Neuronal stem cell (in vitro differentiated cells): ENCODE data around the gene CAMK2A.
A peak's percentile ranks its signal among the peaks of the same experiment; 100 is the strongest.

ENCODE experiments used
- DNase-seq: peaks from one replicate; pipeline ENCODE4 v3.0.0-alpha.2; 2013; ENCODE audit warnings: low spot score
- H2AFZ ChIP-seq: one replicate; pipeline ENCODE4 v1.6.1; 2013; ENCODE audit warnings: mild to moderate bottlenecking, low read length, inconsistent platforms
- H2AK5ac ChIP-seq: 2 replicates; pipeline ENCODE4 v1.6.1; 2013; ENCODE audit warnings: low read depth, mild to moderate bottlenecking, inconsistent platforms, low read length, moderate library complexity, mixed read lengths
- H2BK120ac ChIP-seq: 2 replicates; pipeline ENCODE4 v1.6.1; 2013; ENCODE audit warnings: low read depth, mild to moderate bottlenecking, inconsistent platforms, low read length, moderate library complexity, mixed read lengths
- H2BK12ac ChIP-seq: one replicate; pipeline ENCODE4 v1.6.1; 2013; ENCODE audit warnings: low read length, inconsistent platforms
- H2BK15ac ChIP-seq: 2 replicates; pipeline ENCODE4 v1.6.1; 2013; ENCODE audit warnings: mild to moderate bottlenecking, low read length, inconsistent platforms, mixed read lengths
- H2BK5ac ChIP-seq: one replicate; pipeline ENCODE4 v1.6.1; 2013; ENCODE audit warnings: inconsistent platforms, mild to moderate bottlenecking, low read length, moderate library complexity
- H3K14ac ChIP-seq: one replicate; pipeline ENCODE4 v1.6.1; 2013; ENCODE audit warnings: low read length, inconsistent platforms
- H3K18ac ChIP-seq: 2 replicates; pipeline ENCODE4 v1.6.1; 2013; ENCODE audit warnings: low read length, inconsistent platforms
- H3K23ac ChIP-seq: 2 replicates; pipeline ENCODE4 v1.6.1; 2013; ENCODE audit warnings: low read depth, mild to moderate bottlenecking, mixed read lengths, low read length, inconsistent platforms; ENCODE audit not compliant: poor library complexity
- H3K27ac ChIP-seq: replicated peaks from 3 replicates; pipeline ENCODE4 v1.5.1; 2013; ENCODE audit warnings: low read length, inconsistent platforms
- H3K27me3 ChIP-seq, 3 experiments: 2 replicates each; pipeline ENCODE4 v1.6.1; 2013; ENCODE audit warnings: low read length in 3 of 3, mild to moderate bottlenecking in 2 of 3, inconsistent platforms in 1 of 3, low read depth in 1 of 3, mixed read lengths in 1 of 3, moderate library complexity in 1 of 3; ENCODE audit not compliant: control insufficient read depth in 3 of 3, insufficient read depth in 3 of 3
- H3K36me3 ChIP-seq, 2 donors: replicated peaks in 1 of 2; 2 replicates each; pipeline ENCODE4 v1.6.1; 2013; ENCODE audit warnings: low read length in 2 of 2; ENCODE audit not compliant: control insufficient read depth in 2 of 2, insufficient read depth in 2 of 2
- H3K4ac ChIP-seq: 2 replicates; pipeline ENCODE4 v1.6.1; 2013; ENCODE audit warnings: inconsistent platforms, mild to moderate bottlenecking, low read length, moderate library complexity
- H3K4me1 ChIP-seq, 2 donors: 1 replicate in 1 of 2; 2 replicates in 1 of 2; pipeline ENCODE4 v1.6.1; 2013; ENCODE audit warnings: low read length in 2 of 2, low read depth in 1 of 2; ENCODE audit not compliant: control insufficient read depth in 2 of 2, insufficient read depth in 1 of 2
- H3K4me2 ChIP-seq: one replicate; pipeline ENCODE4 v1.6.1; 2013; ENCODE audit warnings: mild to moderate bottlenecking, low read length, inconsistent platforms; ENCODE audit not compliant: insufficient read depth, poor library complexity, severe bottlenecking
- H3K4me3 ChIP-seq, 2 donors: 2 replicates each; pipeline ENCODE4 v1.5.1; 2013; ENCODE audit warnings: low read length in 2 of 2, mild to moderate bottlenecking in 2 of 2, inconsistent platforms in 1 of 2, moderate library complexity in 1 of 2
- H3K79me1 ChIP-seq: one replicate; pipeline ENCODE4 v1.6.1; 2013; ENCODE audit warnings: low read depth, mild to moderate bottlenecking, inconsistent platforms, low read length, moderate library complexity
- H3K9ac ChIP-seq: one replicate; pipeline ENCODE4 v1.6.1; 2013; ENCODE audit warnings: mild to moderate bottlenecking, low read depth, low read length, inconsistent platforms; ENCODE audit not compliant: poor library complexity
- H3K9me3 ChIP-seq, 2 donors: replicated peaks in 1 of 2; 2 replicates each; pipeline versions ENCODE3 to v1.6.1; 2013; ENCODE audit warnings: low read length in 2 of 2, mild to moderate bottlenecking in 2 of 2, inconsistent platforms in 1 of 2, low read depth in 1 of 2, mixed read lengths in 1 of 2, moderate library complexity in 1 of 2; ENCODE audit not compliant: control insufficient read depth in 2 of 2, insufficient read depth in 1 of 2
- H4K8ac ChIP-seq: one replicate; pipeline ENCODE4 v1.6.1; 2013; ENCODE audit warnings: low read depth, mild to moderate bottlenecking, inconsistent platforms, low read length, moderate library complexity
- H4K91ac ChIP-seq: one replicate; pipeline ENCODE4 v1.6.1; 2013; ENCODE audit warnings: low read length, low read depth, mild to moderate bottlenecking, inconsistent platforms; ENCODE audit not compliant: poor library complexity
- WGBS, 2 donors: extraction: QIAGEN DNeasy Blood & Tissue Kit; methylation state at CpG; one replicate each; pipeline ENCODE4 v1.1.7; 2013; ENCODE audit warnings: missing lambda C conversion rate in 2 of 2, mixed read lengths in 1 of 2; ENCODE audit not compliant: insufficient read length in 2 of 2, insufficient replicate concordance in 1 of 2; ENCODE audit errors: extremely low coverage in 2 of 2; 5-methylcytosine and 5-hydroxymethylcytosine counted together

The CAMK2A gene

DNA sequence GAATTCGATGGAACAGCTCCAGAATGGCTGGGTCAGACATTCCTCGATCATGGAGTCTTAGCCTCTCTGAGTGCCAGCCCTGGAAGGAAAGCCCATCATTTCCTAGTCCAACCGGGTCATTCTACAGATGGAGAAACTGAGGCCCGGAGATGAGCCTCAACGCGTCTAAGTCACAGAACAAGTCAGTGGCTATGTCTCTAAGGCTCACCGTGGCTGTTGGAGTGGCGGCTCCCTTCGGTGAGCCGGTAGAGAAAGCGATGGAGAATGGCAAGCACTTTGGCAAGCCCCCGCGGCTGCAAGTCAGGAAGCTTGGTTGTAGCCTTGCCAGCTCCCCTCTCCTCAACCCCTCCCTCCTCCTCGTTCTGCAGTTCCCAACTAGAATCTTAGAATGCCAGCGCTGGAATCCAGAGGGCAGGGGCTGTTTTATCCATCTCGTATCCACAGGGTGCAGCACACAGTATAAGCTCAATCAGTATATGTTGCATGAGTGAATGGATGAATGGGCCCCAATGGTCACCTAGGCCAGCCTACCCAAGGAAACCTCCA is 13.6 kb upstream of the CAMK2A start:
- Histone ChIP-seq H2BK15ac (no peak overlapping the region), H3K9ac (no peak overlapping the region), H3K4me1 (peaks cover 21 to 36% of the 10 kb centered on the region in 2 donors), H3K27ac (peak overlapping the region; percentile 14), H3K27me3 (no peaks in the 10 kb centered on the region), H4K8ac (no peak overlapping the region), H3K4me2 (peak overlapping the region; percentile 85), H3K36me3 (no peaks in the 10 kb centered on the region), H3K23ac (no peak overlapping the region), H3K79me1 (no peaks in the 10 kb centered on the region), H3K4me3 (peak overlapping the region in 1 of 2 donors; percentile 15), H3K14ac (no peak overlapping the region), H3K18ac (peak overlapping the region; percentile 38), H2BK5ac (no peak overlapping the region), H3K9me3 (no peaks in the 10 kb centered on the region), H2BK120ac (no peak overlapping the region), H3K4ac (no peak overlapping the region), H4K91ac (no peak overlapping the region), H2AFZ (peak overlapping the region; percentile 46), H2BK12ac (no peak overlapping the region), H2AK5ac (no peak overlapping the region)
- no peak for DNase-seq
- no CpG with 5 or more reads among the region's 16 CpGs for WGBS, 2 donors

DNA sequence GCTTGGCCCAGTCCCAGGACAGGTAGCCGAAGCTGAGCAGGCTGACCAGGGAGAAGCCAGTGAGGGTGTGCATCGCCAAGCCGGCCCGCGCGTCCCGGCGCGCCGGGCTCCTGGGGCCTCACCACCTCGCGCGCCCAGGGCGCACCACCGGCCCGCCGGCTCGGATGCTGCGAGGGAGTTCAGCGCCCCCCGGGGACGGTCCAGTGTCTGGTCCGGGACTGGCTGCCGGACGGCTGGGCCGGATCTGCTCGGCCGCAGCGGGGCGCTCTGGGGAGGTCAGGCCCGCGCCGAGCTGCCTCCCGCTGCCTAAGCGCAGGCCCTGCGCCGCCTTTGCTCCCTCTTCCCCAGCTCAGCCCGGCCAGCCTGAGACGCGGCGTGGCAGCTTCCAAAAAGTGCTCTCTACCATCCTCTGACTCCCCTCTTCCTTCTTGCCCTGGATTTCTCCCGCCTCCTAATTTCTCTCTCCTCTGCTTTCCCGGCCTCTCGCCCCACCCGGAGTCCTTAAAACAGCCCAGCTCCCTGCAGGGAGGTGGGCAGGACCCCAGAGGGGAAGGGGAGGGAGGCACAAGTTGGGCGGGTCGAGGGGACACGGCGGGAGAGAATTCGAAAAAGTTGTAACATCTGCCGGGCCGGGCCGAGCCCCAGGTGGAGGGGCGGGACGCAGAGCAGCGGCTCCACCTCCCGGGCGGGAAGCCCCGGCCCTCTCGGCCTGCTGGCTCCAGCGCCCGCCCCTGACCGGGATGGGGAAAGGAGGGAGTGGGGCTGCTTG is 12.9 kb upstream of the CAMK2A start, which contains the start of gene ARSI:
TSS of gene ARSI (minus strand) at position 605 of the 769 bp plus-strand sequence. CDS start at position 73, 532 bp downstream.
- Histone ChIP-seq H4K8ac (no peak within 1 kb of the TSS), H3K27ac (peak within 1 kb of the TSS; percentile 14), H3K4me2 (peak within 1 kb of the TSS; percentile 85), H3K4me1 (peaks cover 21 to 36% of the 10 kb centered on the region in 2 donors), H3K9ac (peak within 1 kb of the TSS; percentile 46), H4K91ac (no peak within 1 kb of the TSS), H2BK12ac (no peak within 1 kb of the TSS), H2BK120ac (no peak within 1 kb of the TSS), H3K4me3 (peak within 1 kb of the TSS in 1 of 2 donors; percentile 60), H2AFZ (peak within 1 kb of the TSS; percentile 46), H3K36me3 (no peaks in the 10 kb centered on the region), H3K14ac (no peak within 1 kb of the TSS), H3K27me3 (no peaks in the 10 kb centered on the region), H2BK5ac (no peak within 1 kb of the TSS), H3K4ac (no peak within 1 kb of the TSS), H2BK15ac (peak within 1 kb of the TSS; percentile 32), H3K79me1 (no peaks in the 10 kb centered on the region), H2AK5ac (no peak within 1 kb of the TSS), H3K9me3 (no peaks in the 10 kb centered on the region), H3K23ac (peak within 1 kb of the TSS; percentile 14), H3K18ac (peak within 1 kb of the TSS; percentile 88)
- no CpG with 5 or more reads among the region's 63 CpGs for WGBS, 2 donors
- DNase-seq, result peak; percentile 58

DNA sequence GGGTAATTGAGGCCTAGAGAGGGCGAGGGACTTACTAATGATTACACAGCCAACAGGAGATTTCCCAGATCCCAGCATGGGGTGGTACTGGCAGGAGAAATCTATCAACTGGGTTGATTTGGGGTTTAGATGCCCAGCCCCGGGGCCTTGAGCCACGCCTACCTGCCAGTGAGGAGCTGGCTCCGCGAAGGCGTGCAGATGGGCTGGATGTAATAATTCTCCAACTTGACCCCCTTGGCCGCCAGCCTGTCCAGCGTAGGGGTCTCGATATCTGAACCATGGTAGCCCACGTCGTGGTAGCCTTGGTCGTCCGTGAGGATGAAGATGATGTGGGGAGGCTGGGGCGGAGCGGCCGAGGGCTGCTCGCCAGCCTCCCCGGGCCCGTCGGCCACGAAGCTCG is 12.3 kb upstream of the CAMK2A start:
- no CpG with 5 or more reads among the region's 22 CpGs for WGBS, 2 donors
- Histone ChIP-seq H3K79me1 (no peaks in the 10 kb centered on the region), H3K18ac (peak overlapping the region; percentile 88), H3K4ac (no peak overlapping the region), H3K4me3 (peak overlapping the region in 1 of 2 donors; percentile 60), H2AFZ (no peak overlapping the region), H3K4me1 (peaks cover 21 to 36% of the 10 kb centered on the region in 2 donors), H3K36me3 (no peaks in the 10 kb centered on the region), H3K9ac (peak overlapping the region; percentile 46), H4K8ac (no peak overlapping the region), H2BK15ac (peak overlapping the region; percentile 32), H3K9me3 (no peaks in the 10 kb centered on the region), H2BK12ac (no peak overlapping the region), H3K4me2 (peak overlapping the region; percentile 85), H3K27me3 (no peaks in the 10 kb centered on the region), H2BK5ac (no peak overlapping the region), H3K23ac (peak overlapping the region; percentile 14), H3K14ac (no peak overlapping the region), H2BK120ac (no peak overlapping the region), H4K91ac (no peak overlapping the region), H3K27ac (no peak overlapping the region), H2AK5ac (no peak overlapping the region)
- DNase-seq, result no peak

DNA sequence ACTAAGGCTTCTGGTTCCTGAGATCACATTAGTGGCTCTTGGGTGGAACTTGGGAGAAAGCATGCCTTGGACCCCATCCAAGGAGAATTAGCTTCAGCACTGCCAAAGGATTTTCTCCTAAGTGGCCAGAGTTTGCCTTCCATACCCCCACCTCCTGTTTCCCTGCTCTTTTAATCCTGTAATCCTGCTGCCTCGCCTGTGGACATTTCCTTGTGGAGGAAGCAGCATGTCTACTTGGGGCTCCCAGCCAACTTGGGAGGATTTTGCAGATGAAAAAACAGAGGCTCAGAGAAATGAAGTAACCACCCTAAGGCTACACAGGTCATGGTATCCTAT is 11.6 kb upstream of the CAMK2A start:
- no peak overlapping the region for H3K4ac ChIP-seq
- no peaks in the 10 kb centered on the region for H3K36me3 ChIP-seq
- no peak overlapping the region for H4K91ac ChIP-seq
- H3K9me3 ChIP-seq, result no peaks in the 10 kb centered on the region
- no peak overlapping the region for H3K27ac ChIP-seq
- H3K9ac ChIP-seq, result no peak overlapping the region
- no peak overlapping the region for H2BK120ac ChIP-seq
- no peak overlapping the region for H2AK5ac ChIP-seq
- H2BK5ac ChIP-seq, result no peak overlapping the region
- H3K4me1 ChIP-seq, result peaks cover 21 to 31% of the 10 kb centered on the region in 2 donors
- DNase-seq, result no peak
- H3K27me3 ChIP-seq, result no peaks in the 10 kb centered on the region
- H3K23ac ChIP-seq, result no peak overlapping the region
- H3K14ac ChIP-seq, result no peak overlapping the region
- no CpG with 5 or more reads among the region's 1 CpG for WGBS, 2 donors
- no peak overlapping the region for H3K4me2 ChIP-seq
- H3K18ac ChIP-seq, result no peak overlapping the region
- no peaks in the 10 kb centered on the region for H3K79me1 ChIP-seq
- H4K8ac ChIP-seq, result no peak overlapping the region
- no peak overlapping the region for H3K4me3 ChIP-seq
- H2BK12ac ChIP-seq, result no peak overlapping the region
- H2AFZ ChIP-seq, result no peak overlapping the region
- H2BK15ac ChIP-seq, result no peak overlapping the region
